NCI-H2171 treated with DMSO at 0.1 percent for 48 hours (cell line): Measurements from ENCODE around the gene UBR7.
"Not testable (repeated sequence)": the region's sequence is repeated elsewhere in the genome, so short reads cannot be mapped to it uniquely, and the experiment has no call there.

ENCODE experiments used
- DNase-seq: peaks from one replicate; lab custom pipeline; 2025; lab: John Stamatoyannopoulos, UW

Gene UBR7

DNA sequence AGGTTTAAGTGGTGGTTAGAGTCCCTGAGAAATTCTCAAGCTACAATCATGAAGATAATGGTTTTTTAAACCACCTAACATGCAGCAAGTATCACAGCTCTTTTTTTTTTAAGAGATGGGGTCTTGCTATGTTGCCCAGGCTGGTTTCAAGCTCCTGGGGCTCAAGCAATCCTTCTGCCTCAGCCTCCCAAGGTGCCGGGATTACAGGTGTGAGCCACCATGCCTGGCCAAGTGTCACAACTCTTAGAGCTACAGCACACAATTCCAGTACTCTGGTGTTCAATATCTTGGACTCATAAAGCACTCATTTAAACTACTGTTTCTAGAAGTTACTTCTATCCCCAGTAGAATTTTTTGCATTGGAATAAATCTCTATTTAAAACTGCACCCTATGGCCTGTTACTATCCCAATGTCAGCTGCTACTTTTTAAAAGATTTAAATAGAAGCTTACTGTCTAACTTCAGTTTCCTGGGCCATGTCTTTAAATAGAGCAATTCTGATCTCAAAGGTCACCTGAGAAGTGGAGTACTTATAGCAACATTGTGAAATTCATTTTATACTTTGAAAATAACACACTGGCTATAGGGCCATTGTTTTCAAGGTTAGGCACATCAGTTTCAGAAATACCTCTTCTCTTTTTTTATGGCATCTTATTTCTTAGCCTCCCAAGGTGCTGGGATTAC is 11.6 kb upstream of the UBR7 start:
- no peak for DNase-seq

DNA sequence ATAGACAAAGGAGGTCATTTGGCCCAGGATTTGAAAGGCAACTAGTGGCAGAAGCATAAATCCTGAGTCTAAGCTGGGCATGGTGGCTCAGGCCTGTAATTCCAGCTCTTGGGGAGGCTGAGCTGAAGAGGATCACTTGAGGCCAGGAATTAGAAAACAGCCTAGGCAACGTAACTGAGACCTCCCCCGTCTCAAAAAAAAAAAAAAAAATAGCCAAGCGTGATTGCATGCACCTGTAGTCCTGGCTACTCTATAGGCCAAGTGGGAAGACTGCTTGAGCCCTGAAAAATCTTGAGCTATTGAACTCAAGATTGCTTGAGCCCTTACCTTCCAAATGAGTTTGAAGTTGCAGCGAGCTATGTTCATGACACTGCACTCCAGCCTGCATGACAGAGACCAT is 8.0 kb upstream of the UBR7 start:
- no peak for DNase-seq

DNA sequence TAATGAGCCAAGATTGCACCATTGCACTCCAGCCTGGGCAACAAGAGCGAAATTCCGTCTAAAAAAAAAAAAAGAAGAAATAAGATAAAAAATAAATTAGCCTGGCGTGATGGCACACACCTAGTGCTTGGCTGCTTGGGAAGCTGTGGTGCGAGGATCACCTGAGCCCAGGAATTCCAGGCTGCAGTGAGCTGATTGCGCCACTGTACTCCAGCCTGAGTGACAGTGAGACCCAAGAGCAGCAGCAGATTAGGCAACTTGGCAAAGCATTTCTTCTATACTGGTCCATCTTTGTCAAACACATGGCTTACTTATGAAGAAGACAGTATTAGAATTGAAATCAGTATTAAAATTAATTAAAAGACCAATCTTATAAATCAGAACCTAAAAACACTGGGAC is 6.5 kb upstream of the UBR7 start:
- DNase-seq = no peak

DNA sequence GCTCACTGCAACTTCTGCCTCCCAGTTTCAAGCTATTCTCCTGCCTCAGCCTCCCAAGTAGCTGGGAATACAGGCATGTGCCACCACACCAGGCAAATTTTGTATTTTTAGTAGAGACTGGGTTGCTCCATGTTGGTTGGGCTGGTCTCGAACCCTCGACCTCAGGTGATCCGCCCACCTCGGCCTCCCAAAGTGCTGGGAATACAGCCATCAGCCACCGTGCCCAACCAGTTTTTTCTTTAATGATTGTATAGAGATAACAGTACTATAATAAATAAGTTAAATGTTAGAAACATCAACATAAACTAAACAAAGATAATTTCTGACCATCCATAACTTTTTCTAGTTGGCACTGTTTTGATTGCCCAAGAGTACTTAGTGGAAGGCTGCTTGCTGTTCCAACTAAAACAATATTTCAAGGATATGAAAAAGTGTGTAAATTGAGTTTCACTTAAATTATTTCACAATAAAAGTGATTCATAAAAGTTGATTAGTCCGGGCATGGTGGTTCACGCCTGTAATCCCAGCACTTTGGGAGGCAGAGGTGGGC is 5.8 kb upstream of the UBR7 start:
- no peak for DNase-seq

DNA sequence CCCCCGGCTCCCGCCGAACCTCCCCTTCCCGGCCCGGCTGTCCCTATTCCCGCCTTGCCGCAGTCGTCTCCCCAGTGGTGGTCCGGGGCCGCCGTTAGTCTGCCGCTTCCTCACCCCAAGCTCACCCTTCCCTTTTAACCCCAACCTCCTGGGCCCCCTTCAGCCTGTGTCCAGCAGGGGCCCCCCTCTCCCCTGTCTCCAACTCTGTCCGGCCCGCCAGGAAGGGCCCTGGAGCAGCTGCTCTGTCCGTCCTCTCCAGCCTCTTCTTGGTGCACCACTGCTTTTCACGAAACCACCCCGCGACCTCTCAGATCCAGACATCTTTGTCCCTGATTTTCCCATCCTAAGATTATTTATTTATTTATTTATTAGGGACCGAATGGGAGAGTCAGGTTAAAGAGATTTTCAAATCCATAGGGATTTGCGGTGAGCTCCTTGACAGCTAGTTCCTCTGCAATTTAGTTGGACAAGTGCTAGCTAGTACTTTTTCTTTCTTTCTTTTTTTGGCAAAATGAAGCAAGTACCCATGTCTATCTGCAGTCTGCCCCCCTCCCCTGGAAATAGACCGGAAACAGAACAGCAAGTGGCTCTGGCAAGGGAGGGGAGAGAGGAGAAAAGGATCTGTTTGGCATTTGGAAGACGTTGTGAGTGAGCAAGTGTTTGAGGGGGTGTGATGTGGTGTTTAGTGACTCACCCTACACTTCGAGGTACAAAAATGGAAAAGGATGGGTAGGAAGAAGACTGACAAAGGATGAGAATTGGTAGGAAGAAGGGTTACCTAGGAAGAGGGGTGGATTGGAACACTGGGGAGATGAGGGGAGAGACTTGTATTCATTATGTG is 632 bp downstream of the UBR7 start:
- DNase-seq = peak; percentile 79

DNA sequence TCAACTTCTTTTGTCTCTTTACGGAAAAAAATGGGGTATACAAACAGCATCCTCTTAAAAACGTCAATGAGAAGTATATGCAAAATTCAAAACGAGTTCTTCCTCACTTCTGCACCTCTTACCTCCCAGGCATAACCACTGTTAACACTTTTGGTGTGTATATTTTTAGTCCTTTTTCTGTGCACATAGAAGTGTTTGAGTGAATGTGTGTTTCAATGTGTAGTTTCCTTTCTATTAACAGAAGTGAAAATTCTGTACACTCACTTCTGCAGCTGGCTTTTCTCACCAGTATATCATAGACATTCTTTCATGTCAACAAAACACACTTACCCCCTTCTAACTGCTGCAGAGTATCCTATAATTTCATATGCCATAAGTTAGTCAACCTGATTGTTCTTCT is 5.4 kb downstream of the UBR7 start:
- no peak for DNase-seq

DNA sequence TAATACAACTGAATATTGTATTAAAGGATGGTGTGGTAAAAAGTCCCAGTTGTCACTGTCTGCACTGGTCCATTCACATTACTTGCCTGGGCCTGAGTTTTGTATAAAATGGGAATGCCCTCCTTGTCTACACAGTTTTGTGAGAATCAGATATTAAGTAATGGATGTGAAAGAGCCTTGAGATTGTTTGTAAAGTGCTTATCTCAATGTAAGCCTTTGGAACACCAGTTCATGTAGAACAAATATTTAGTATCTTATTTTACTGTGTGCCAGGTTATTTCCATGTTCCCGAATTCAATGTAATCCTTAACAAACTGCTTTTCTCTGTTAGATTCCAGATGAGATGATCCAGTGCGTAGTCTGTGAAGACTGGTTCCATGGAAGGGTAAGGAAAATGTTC is 7.5 kb downstream of the UBR7 start:
- no peak for DNase-seq

DNA sequence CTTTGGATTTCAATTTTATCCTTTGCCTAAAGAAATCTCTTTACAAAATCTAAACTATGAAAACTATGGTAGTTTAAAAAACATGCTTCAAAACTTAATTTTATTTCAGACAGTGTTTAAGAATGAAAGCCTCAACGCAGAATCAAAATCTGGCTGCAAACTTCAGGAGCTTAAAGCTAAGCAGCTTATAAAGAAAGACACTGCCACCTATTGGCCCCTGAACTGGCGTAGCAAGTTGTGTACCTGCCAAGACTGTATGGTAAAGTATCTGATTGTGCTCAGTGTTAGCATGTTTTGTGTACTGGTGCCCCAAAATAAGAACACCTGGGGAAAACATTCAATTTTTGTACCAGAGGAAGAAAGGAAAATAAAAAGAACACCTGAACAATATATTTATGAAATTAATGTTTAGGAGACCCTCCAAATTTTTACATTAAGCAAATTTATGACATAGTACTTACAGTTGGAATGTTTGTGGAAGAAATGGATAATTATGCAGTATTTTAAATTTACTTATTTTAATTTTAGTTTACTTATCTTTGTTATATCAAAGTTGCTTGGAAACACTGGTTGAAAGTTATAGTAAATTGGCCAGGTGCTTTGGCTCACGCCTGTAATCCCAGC is 12.2 kb downstream of the UBR7 start:
- peak; percentile 80 for DNase-seq

DNA sequence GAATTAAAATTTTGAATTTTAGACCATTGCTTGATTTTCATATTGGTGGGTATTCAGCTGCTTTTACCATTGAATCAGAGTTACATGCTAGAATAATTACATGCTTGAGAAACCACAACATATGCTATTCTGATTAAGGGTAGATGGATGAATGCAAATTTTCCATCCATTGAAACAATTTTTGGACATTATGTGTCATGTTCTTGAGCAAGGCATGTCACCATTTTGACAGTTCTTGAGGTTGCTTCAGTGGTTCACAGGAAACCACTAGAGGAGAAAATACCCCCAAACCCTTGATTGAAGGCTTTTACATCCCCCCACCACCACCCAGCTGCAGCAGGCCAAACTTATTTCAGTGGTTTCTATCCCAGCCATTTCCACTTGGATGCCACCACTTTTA is 13.5 kb downstream of the UBR7 start:
- no peak for DNase-seq

DNA sequence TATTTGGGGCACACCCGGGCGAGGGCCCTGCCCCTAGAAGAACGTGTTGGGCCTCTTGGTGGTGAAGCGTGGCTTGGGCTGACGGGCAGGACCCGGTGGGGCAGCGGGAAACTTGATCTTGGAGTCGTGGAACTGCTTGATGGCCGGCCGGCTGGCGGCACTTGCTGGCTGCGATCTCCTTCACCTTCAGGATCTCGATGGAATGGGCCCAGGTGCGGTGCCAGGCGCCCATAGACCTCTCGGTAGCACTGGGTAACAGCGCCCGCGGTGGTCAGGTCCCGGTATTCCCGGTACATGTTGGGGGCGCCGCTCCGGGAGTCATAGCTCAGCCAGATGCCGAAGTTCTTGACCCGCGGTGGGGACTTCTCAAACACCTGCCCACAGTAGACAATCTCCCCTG is 16.5 kb downstream of the UBR7 start:
- no peak for DNase-seq

DNA sequence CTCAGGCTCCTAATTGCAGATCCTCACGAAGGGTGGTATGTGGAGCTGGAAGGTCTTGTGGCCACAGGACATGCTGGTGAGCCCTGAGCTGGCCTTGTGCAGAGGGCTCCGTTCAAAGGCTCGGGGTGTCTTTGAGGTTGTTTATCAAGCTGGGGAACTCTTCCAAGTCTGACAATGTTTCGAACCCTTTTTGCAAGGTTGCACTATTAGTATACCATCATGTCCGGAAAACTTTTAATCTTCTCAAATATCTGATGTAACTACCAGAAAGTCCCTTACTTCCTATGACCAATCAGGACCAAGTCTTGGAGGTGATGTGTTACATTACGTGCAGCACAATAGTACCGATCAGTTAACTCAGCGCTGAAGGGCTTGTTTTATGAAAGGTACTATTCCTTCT is 21.5 kb downstream of the UBR7 start:
- DNase-seq = no peak

DNA sequence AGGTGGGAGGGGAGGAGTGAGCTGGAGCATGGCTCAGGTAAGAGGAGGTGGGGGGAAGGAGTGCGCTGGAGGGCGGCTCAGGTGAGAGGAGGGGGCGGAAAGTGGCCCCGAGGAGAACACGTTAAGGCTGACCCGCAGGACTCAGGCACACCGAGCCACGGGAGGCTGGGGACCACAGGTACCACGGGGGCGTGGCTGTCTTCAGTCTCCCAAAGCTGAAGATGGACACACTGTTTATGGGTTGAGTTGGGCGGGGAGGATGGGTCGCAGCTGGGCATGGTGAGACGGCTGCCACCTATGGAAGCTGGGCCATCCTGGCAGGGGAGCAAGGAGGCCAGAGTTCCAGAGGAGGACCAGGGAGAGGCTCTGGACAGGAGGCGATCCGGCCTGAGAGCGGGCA is 23.5 kb downstream of the UBR7 start:
- DNase-seq = no peak

DNA sequence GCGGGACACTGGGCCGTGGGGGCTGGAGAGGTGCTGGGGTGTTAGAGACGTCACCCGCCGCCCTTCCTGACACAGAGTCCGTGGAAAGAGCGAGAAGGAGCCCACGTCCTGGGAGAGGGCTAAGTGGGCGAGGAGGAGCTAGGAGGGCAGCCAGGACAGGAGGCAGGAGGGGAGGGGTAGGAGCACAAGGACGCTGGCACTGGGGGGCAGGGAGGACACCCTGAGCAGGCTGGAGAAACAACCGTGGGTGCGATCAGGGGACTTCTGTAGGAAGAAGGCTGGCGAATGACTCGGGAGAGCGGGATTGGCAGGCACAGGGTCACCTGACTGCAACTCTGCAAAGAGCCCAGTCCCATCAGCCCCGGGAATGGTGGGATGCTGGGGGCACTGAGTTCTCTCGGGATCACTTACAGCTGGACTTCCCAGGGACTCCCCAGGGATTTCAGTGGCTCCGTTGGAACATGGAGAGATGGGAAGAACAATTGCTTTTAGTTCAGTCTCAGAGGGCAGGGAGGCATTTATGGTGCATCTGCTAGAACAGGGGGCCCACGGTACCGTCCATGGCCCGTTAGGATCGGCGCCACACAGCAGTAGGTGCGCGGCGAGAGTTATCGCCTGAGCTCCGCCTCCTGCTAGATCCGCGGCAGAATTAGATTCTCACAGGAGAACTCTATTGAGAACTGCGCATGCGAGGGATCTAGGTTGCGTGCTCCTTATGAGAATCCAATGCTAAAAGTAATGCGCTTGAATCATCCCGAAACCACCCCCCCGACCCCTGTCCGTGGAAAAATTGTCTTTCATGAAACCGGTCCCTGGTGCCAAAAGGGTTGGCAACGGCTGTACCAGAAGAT is 24.3 kb downstream of the UBR7 start:
- peak; percentile 78 for DNase-seq

DNA sequence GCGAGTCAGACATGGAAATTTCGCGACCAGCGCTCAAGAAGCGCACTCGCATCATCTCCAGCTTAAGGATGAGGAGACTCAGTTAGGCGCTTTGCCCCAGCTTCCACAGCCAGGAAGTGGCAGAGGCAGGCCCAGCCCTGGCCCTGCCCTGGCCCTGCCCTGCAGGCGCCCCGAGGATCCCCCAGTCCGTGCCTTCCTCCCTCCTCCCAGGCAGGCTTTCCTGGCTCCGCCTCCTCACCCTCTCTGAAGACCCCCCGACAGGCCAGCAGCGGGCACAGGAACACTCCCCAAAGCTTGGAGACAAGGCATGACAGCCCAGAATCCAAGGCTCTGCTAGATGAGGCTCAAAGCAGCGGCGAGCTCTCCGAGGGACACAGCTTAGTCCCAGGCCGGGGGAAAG is 25.1 kb downstream of the UBR7 start:
- DNase-seq = no peak

DNA sequence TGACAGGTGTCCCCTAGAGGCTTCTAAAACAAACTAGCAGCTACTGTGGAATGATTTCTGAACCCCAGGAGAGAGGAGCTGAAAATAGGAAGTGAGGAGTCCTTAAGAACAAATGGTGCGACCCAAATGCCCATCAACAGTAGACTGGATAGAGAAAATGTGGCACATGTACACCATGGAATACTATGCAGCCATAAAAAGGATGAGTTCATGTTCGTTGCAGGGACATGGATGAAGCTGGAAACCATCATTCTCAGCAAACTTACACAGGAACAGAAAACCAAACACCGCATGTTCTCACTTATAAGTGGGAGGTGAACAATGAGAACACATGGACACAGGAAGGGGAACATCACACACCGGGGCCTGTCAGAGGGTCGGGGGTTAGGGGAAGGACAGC is 26.0 kb downstream of the UBR7 start:
- DNase-seq = not testable (repeated sequence)

DNA sequence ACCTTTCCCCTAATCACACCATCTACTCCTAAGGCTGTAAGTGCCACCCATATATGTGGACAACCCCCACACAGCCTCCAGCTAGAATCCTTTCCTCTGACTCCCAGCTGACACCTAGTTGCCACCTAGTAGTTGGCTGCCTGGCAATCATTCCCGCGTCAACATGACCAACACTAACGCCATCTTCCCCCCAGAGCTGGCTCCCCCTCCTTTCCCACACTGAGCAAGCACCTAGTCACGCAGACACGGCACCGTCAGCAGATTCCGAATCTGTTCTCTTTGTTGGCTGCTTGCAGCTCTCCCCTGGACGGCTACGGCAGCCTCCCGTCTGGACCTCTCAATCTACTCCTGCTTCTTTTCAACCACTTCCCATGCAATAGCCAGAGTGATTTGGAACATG is 27.7 kb downstream of the UBR7 start:
- DNase-seq = no peak

DNA sequence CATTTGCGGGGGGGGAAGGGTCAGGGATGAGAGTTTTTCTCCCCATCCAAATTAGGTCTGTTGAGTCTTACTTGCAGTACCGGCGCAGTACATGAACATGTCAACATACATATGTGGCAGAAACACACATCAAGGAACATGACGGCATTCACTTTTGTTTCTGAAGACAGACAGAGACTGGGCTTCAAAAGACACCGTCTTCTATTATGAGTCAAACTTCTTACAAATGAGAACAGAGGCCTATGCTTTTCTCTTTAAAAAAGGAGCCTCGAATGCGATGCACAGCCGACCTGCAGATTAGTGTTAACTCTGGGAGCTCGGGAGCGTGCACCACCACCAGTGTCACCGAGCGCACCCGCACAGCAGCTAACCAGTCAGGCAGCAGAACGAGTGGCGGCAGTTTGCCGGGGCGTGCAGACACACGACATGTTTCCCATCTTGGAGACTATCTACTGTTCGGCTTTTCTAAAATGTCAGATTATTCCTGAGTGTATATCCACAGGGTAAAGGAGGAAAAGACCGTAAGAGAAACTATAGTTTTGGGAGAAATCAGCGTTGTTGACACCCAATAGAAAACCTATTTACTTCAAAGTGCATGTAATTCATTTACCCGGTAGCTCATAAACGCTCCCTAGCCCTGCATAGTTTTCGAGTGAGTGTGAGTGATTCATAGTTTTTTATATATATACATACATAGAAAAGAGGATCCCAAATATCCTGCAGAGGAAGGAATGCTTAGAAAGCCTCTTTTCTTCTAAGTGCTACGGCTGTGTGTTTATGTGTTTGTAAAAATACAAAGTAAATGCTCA is 33.0 kb downstream of the UBR7 start:
- DNase-seq = no peak

DNA sequence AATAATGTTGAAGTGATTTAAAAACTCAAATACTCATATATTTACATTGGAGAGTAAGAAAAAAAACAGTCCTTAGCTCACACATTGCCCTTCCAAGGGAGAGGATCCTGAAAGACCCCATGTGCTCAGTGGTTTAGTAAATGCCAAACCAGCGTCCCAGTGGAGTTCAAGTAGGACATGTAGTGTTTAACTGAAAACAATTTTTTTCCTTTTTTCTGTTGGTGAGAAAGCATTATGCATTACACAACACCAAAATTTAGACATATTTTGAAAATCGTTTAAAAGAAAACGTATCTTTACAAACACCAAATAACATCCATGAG is 33.6 kb downstream of the UBR7 start:
- no peak for DNase-seq

DNA sequence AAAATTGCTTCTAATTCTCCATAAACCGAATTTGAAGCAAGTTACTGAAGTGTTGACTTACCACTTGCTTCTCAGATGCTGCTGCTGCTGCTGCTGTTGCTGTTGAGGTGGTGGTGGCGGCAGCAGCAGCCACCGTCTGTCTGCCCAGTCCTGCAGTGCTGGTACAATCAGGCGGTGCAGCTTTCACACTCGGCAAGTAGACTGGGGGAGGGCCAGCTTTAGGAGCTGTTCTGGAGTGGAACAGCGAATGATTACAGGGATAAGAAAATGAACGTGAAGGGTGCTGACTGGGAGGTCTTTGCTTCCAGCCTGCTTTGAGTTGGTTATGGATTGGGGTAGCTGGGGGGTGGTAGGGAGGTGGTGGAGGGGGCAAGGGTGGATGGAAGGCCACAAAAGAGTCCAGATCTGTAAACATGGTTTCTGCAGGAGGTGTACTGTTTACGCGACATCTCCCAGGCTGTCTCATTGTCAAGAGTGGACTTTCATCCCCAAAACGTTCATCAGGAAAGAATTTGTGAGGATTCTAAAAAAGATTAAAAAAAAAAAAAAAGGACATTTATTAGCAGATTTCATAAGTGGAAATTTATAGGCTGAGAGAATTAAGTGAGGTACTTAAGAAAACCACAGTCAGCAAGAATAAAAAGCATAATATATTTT is 38.8 kb downstream of the UBR7 start:
- DNase-seq = no peak

DNA sequence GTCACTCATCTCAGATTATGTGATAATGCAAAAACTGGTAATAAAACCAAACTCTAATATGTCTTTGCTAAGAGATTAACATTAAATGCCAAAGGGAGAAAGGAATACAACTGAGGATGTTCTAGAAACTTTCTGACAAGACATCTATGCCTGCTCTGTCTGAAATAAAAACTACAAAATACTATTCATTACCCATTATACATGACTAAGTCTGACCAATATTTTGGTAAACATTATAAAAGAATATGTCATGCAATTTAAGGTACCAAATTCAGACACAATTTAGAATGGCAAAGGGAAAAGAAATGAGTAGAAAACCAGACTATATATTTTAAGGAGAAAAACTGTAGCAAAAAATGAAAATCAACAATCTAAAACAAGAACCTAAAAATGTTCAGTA is 39.5 kb downstream of the UBR7 start:
- DNase-seq = no peak
